AG10803 (cell line): ENCODE data around the gene RAPGEF1.
A peak's percentile ranks its signal among the peaks of the same experiment; 100 is the strongest.

ENCODE experiments used
- DNase-seq: peaks from one replicate; pipeline ENCODE4 v3.0.0; 2010; ENCODE audit warnings: low read depth
- H3K4me3 ChIP-seq: 2 replicates; pipeline ENCODE4 v1.5.1; 2011; ENCODE audit warnings: mild to moderate bottlenecking, low read length, control low read depth
- TF ChIP-seq, protein P1 (sequence below): conservative IDR thresholded peaks from 2 replicates; pipeline ENCODE4 v1.5.1; 2011; ENCODE audit warnings: mild to moderate bottlenecking, low read length, control low read depth, inconsistent platforms

The RAPGEF1 gene

DNA sequence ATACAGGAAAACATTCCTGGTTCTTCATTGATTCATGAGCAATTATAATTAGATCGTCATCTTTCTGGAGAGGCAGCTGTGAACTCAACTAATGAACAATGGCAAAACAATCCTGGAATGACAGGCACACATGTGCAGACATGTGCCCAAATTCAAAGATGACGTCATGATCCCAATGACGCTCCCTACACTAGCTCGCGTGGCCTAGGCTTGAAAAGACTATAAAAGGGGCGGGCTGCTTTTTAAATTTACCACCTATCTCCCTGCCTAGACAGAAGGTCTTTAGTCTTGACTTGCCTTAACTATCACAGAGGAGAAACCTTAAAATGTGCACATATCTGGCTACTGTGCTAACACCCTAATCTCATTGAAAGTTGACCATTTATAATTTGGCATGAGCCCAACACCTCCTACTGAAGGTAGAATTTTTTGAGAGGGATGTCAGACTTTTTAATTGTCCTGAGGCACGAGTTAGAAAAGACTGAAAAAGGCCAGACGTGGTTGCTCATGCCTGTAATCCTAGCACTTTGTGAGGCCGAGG is 106.3 kb downstream of the RAPGEF1 start:
- peak; percentile 62 for DNase-seq
- TF ChIP-seq, protein P1, sequence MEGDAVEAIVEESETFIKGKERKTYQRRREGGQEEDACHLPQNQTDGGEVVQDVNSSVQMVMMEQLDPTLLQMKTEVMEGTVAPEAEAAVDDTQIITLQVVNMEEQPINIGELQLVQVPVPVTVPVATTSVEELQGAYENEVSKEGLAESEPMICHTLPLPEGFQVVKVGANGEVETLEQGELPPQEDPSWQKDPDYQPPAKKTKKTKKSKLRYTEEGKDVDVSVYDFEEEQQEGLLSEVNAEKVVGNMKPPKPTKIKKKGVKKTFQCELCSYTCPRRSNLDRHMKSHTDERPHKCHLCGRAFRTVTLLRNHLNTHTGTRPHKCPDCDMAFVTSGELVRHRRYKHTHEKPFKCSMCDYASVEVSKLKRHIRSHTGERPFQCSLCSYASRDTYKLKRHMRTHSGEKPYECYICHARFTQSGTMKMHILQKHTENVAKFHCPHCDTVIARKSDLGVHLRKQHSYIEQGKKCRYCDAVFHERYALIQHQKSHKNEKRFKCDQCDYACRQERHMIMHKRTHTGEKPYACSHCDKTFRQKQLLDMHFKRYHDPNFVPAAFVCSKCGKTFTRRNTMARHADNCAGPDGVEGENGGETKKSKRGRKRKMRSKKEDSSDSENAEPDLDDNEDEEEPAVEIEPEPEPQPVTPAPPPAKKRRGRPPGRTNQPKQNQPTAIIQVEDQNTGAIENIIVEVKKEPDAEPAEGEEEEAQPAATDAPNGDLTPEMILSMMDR: no peak
- no peak overlapping the region for H3K4me3 ChIP-seq

DNA sequence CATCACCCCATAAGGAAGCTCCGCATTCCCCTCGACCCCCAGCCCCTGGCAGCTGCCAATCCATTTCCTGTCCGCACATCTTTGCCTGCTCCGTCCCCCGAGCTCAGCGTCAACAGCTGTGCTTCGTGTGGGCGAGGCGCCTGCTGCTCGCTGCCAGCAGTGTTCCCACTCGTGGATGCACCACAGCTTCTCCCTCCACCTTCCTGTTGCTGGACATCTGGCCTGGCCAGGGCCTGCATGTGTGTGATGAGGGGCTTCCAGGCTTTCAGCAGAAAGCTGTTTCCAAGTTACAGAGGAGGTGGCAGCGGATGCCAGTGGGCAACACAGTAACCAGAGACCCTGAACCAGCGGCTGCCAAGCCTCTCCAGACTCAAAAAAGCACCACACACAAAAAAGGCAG is 108.6 kb downstream of the RAPGEF1 start:
- no peak for DNase-seq
- no peak overlapping the region for H3K4me3 ChIP-seq
- TF ChIP-seq, protein P1: no peak

DNA sequence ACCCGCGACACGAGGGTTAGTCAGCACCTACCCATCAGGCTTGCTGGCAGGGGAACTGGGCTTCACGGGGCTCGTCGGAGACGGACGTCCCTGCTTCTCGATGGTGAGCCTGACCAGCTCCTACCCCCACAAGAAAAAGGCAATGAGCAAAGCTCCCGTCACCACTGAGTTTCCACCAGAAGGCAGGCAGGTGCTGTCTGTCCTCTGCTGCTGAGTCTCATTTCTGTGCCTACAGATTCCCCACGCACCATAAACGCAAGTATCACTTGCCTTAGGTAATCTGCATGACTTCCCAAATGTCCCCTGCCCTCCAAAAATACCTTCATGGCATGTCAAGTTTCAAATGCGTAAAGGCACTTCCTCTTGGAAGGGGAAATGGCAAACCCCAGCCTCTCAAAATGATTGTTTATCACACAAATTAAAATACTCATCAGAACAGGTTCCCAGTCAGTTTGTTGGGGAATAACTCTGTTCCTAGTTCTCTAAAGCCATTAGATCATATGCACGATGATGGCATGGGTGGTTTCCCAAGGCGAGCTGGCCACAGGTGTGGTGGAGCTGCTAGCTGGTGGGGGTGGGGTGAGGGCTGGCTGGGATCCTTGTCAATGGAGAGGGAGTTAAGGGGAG is 109.6 kb downstream of the RAPGEF1 start:
- DNase-seq: no peak
- H3K4me3 ChIP-seq: no peak overlapping the region
- TF ChIP-seq, protein P1: no peak

DNA sequence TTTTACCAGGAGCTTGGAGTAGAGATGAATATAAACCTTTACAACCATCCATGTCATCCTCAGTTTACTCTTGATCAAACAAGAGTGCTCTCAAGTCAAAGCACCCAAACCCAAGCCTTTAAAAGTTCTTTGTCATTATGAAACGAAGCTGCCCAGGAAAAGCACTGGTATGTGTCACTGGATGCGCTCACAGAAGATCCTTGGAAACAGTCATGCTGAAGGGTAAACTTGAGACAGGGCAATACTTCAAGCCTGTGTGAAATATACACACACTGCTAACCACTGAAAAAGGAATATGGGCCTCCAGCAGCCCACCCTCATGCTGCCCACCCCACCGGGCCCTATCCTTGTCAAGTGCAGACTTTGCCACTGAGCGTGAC is 110.1 kb downstream of the RAPGEF1 start:
- H3K4me3 ChIP-seq: no peak overlapping the region
- DNase-seq: no peak
- TF ChIP-seq, protein P1: no peak

DNA sequence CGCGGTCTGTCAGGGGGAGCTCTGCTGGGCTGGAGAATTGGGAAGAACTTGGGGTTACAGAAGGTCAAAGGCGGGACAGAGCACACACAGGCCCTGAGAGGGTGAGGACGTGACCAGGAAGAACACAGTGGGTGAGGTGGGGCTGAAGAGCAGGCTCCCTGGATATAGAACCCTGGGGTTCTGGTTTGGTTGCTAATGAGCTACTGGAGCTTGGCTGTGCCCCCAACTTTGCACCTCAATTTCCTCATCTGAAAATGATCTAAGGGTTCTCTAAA is 110.7 kb downstream of the RAPGEF1 start:
- DNase-seq: no peak
- TF ChIP-seq, protein P1: no peak

DNA sequence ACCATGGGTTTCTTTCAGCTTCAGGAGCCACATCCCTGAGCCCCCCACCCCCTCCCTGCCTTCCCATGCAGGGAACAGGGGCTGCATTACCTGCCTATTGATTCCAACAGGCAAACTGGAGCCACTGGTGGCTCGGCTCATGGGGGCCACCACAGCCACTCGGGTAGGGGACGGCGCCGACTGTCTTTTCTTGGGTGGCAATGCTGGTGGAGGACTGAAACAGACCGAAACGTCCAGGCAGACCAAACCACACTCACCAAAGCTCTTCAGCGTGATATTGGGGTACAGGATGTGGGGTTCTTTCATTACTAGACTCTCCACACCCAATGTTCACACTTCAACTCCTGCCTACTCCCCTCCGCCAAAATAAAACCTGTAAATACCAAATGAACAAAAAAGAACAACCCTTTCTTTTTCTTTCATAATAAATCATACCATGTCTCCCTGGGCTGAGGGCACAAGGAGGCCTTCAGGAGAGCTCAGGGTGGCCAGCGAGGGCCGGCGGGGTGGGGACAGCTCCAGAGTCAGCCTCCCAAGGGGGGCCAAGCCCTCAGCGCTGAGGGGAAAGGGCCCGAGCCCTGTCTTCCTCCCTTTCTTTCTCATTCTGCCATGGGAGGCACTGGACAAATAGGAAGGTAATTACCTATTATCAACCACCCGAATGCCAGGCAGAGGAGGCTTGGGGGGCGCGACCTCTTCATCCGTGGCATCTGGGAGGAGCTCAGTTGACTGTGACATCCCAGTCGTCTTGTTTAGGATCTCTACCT is 111.2 kb downstream of the RAPGEF1 start:
- TF ChIP-seq, protein P1: no peak
- H3K4me3 ChIP-seq: no peak overlapping the region
- DNase-seq: no peak

More for the DNA sequence above, 110.7 kb downstream of the RAPGEF1 start:
- no peak overlapping the region for H3K4me3 ChIP-seq
